HG02973 (cell line): ENCODE data around the gene KDSR.
"Not testable (repeated sequence)": the region's sequence is repeated elsewhere in the genome, so short reads cannot be mapped to it uniquely, and the experiment has no call there.

Experiments
- ATAC-seq: cut with Tn5 transposase; IDR thresholded peaks from one replicate; pipeline ENCODE4 v1.9.1; 2021; ENCODE audit warnings: moderate library complexity; ENCODE audit not compliant: unreplicated experiment

The KDSR gene

DNA sequence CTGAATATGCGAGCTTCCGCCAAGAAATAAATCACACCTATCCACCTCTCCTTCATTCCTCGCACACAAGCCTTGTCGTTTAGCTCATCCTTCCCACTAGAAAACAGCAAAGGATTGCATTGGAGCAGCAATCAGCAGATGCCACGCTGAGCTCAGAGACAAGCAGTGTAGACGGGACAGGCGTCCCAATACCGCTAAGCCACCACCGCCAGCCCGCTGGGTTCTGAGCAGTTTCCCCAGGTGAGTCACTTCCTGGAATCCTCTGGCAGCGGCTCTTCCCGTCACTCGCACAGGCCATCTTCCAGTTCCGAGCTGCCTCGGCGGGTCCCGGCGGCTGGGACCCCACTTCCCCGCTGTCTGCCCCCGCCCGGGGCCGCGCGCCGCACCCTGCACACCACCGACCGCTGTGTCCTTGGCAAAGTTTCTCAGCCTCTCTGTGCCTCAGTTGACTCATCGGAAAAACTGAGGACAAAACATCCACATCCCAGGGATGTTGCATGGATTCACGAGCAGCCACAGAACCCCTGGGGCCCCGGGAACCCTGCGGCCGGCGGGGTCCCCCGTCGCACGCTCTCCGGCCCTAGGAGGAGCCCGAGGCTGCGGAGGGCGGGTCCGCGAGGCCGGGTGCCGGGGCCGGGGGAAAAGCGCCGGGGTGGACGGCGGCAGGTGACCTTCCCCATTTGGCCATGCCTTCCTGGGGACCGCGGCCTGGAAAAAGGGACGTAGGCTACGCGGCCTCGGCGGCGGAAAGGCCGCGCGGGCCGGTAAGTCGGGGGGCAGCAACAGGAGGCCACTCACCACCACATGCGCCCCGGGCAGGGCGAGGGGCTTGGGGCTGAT is 573 bp downstream of the KDSR start:
- ATAC-seq, result peak; percentile 32

DNA sequence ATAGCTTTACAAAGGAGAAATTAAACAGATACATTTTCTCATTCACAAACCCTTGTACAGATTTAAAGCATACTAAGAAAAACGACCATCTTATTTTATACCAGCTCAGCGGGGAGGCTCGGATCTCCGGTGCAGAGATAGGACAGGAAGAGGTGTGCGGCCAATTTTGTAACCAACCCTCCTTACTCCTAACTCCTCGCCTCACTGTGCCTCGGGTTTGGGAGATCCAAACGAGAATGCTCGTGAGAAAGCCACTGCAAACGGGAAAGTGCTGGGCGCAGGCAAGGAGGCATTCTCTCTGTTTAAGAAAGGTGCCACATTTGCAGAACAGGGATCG is 1.2 kb downstream of the KDSR start:
- ATAC-seq, result no peak

DNA sequence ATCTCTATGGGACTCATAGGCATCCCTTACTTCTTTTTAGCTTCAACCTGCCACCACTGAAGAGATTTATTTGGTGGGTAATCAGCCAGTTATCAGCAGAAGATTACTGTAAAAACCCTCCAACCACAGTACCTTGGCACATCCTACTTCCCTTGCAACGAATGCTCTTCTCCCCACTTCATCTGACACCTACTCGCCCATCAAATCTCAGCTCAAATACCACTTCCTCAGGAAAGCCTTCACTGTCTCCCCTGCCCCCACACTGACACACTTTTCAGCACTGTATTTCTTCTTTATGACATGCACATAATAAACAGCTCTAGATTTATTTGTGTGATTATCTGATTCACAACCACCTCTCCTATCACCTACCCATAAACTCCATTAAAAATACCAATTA is 3.1 kb downstream of the KDSR start:
- no peak for ATAC-seq

DNA sequence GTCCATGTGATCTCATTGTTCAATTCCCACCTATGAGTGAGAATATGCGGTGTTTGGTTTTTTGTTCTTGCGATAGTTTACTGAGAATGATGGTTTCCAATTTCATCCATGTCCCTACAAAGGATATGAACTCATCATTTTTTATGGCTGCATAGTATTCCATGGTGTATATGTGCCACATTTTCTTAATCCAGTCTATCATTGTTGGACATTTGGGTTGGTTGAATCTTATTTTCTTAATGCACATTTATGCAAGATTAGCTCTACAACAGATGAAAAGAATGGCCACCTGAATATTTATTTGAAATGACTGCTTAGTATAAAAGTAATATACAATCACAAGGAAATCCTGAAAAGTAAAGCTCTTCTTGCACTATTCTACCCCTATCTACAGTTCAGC is 3.6 kb downstream of the KDSR start:
- not testable (repeated sequence) for ATAC-seq

DNA sequence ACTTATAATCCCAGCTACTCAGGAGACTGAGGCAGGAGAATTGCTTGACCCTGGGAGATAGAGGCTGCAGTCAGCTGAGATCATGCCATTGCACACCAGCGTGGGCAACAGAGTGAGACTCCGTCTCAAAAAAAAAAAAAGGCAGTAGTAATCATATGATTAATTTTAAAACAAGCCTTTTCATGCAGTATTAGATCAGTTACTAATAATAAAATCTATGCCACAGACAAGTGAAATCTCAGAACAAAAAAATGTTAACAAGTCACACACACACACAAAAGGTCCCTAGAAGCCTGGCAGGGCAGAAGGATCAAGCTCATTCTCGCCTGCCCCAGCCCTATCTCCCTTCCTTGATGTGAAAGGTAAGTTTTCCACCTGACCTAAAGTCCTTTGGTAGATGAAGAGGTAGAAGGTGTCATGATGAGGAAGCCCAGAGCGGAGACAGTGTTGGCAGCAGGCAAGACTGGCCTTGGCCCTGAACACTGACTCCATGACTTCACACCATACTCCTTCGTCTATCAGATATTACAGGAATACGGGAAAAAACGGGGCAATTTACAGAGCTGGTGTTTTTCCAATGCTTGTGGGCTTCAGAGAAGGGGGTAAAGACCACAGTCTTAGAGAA is 10.6 kb downstream of the KDSR start:
- ATAC-seq, result no peak

DNA sequence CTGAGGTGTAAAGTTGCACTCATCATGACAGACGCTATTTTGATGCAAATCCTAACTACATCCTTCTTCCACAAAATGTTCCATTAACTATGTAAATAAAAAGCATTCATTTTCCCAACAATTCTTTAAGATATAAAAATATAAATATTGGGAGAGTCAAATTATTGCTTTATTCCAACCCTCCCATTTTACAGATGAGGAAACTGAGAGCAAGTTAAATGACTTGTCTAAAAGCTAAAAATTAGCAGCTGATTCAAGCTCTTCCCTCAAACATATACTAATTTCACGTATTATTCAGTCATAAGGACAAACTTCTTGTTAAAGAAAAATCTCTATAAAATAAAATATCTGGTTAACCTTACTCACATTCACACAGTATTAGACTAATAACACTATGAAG is 16.8 kb downstream of the KDSR start:
- no peak for ATAC-seq

DNA sequence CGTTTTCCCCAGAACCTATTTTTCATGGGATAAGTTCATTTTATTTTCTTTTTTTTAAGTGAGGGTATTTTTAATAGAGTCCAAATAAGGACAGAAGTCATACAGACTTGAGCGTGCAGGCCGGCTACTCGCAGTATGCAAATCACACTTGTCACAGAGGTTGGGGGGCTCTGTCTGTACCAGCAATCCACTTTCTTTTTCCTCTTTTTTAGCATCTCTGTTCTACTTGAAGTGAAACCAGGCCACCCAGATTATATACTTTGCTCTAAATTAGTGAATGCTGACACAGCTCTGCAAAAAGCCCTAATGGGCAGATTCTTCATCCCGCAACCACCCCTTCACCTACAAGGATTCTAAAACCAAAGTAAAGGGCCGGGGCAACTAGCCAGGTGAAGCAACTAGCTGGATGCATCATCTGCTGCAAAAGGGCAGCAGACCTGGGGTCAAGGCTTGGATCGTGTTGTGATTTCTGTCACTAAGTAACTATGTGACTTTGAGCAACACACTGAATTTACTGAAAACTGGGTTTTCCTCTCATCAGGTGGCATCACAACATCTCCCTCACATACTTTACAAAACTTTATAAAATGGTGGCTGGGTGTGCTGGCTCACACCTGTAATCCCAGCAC is 18.4 kb downstream of the KDSR start:
- no peak for ATAC-seq

DNA sequence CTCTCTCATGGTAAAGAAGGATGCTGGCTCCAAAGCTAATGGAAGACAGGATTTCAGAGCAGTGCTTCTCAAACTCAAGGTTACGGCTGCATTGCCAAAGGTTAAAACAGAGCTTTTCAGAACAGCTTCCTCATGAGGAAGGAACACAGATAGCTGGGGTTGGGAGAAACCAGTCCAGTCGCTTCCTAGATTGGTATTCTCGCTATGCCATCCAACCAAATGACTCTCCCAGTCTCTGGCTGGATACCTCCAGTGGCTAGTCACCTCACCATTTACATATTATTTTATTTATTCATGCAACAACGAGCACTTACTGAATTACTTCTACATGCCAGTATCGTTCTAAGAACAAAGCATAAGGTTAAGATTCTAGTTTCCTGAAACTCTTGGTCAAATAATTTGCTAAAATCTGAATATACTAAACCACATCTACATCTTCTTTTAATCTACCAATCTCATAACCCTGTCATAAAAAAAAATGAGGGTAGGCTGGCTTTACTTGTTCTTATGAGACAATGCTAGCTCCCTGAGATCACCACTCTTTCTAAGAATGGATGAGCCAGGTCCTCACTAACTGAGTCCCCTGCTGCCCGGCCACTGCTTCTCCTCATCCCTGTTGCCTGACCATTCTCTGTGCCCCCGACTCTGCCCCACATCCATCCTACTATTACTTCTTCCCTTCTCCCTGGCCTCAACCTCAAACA is 20.4 kb downstream of the KDSR start:
- ATAC-seq, result no peak

DNA sequence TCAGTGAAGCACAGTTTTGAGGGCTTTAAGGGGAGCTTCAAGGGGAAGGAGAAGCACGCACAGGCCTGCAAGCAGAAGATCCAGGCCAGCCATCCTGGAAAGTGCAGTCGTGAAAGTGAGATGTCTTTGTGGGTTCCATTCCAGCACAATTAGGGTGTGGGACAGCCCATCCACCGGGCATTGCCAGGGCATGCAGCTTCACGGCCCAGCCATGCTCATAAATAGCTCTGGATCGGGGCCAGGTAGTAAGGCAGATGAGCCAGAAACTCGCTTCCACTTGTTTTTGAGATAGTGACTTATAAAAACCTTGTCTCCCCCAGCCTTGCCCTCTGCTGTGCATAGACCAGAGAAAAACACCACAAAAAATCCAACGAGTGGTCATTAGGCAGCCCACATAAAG is 21.0 kb downstream of the KDSR start:
- ATAC-seq, result no peak

DNA sequence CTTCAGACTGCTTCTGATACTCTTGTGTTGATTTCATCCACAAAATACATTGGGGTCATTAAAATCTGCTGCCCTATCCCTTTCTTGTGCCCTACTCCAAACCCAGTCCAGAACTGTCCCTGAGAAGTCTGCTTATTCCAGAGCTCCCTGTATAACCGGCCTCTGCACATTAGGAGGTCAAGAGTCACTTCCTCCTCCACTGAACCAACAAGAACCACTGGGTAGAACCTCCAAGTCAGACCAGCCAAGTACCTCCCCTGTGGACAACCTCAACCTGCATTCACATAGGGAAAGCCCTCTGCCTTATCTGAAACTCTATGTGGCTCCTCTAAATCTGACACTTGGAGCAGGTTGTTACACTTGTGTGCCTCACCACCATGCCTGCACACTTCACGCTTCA is 22.1 kb downstream of the KDSR start:
- ATAC-seq, result no peak

DNA sequence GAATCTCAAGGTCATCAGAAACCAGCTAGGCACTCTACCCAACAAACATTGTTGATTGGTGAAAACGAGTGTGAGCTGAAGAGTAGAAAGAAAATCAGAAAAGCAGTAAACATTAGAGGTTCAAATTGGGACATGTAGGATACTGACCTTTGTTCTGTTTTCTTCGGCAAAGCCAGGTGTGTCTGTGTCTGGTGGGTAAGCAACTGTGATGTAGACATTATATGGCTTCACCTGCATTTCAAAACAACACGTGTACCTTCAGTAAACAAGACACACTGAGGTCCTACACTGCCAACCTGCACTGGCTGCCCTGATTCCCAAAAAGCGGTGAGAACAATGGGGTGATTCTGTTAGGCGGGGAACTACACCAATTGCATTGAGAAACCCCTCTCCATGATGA is 22.7 kb downstream of the KDSR start:
- no peak for ATAC-seq

DNA sequence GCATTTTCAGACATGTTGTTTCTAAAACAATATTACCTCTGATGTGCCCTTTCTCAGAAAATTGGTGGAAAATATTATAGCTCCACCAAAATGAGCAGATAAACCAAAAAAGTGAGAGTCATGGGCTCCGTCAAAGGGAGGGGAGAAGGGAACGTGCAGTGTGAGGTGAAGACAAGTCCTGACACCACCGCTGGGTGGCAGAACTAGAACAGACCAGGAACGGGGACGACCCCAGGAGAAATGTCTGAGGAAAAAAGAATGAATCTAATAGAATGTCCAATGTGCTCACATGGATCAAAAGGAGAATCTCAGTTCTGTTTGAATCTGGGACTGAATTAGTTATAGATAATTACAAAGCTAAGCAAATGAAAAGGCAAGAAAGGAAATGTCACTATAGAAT is 24.8 kb downstream of the KDSR start:
- no peak for ATAC-seq

DNA sequence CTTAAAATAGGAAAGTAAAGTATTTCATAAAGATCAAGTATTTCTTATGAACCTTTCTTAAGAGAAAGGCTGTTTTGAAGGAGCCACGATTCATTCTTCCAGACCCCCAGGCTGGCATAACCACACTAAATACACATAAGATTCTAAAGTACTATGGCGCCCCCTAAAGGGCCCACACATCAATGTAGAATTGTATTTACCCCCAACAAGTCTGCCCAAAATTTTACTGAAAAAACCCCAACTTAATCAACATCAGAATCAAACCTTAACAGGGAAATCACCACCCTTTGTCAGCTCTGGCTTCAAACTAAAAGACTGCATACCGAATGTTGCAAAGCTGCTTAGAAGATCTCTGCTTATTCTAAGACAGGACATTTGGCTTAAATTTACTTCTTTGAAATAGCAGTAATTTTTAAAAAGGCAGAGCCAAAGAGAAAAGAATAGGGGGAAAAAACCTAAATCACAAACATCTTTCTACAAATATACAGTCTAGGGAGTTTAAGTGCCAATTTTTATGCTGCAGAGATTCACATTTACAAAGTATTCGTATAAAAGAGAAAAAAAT is 27.0 kb downstream of the KDSR start:
- no peak for ATAC-seq

DNA sequence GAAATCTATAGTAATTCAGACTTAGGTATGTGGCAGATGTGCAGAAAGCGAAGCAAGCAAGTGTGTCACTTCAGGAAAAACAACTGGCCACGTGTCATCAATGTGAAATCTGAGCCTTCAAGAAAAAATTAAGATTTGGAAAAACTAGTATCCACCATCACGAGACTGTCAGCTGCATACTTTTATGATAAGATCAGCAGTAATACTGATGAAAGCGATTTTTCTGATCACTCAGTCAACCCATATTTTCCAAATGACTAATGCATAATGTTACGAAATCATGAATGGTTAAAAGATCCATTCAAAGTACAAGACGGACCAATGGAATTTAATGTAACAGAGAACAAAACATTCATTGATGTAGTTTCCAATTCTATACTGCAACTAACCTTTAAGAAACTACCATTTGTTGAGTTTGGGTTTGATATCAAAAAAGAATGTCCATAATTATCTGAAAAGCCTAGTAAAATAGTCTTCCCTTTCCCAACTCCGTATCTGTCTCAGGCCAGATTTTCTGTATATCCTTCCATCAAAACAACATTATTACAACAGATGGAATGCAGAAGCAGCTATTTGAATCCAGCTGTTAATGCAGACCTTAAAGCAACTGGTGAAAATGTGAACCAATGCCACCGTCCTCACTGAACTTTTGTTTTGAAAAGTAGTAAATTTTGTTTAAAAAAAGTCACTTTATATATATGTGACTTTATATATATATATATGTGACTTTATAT is 30.5 kb downstream of the KDSR start:
- ATAC-seq, result no peak

DNA sequence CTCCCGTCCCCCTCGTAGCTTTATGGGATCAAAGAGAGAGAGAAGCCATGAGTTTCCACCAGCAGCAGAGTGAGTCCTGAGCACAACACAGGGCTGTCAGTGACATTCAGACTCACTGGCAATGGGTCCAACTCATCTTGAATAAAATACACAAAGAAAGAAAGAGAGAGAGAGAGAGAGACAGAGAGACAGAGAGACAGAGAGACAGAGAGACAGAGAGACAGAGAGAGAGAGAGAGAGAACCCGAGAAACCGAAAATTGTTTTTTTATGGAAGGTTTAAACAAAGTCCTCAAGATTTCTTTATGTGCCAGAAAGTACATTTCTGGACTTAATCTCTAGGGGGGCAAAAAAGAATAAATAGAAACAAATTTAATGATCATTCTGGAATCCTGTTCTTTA is 35.9 kb downstream of the KDSR start:
- ATAC-seq, result no peak

DNA sequence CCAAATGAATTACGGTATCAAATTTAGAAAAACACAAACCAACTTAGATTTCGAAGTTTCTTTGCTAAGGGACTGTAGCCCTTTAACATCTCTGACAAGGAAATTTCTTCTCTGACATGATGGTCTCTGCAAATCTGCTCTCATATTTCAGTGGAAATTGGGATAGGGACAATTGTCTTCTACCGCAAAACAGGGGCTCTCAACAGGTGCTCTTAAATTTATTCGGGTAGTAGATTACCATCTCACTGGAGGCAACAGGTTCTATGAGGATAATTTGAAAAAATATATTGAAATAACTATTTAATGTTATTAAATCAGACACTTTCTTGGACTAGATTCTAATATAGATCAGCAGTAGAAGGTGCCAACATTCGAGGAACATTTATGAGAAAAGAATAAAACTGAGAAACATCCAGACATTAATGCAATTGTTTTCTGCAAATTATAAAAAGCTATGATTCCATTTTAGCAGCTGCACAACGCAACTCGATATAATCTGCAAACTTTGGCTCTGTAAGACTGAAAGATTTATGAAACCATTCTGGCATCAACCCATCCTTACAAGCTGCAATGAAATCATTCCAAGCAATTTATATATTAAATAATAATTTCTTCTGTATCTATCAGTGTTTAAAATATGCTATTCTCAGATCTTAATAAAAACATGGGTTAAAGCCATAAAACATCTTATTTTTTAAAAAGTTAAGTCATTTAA is 37.4 kb downstream of the KDSR start:
- ATAC-seq, result no peak

DNA sequence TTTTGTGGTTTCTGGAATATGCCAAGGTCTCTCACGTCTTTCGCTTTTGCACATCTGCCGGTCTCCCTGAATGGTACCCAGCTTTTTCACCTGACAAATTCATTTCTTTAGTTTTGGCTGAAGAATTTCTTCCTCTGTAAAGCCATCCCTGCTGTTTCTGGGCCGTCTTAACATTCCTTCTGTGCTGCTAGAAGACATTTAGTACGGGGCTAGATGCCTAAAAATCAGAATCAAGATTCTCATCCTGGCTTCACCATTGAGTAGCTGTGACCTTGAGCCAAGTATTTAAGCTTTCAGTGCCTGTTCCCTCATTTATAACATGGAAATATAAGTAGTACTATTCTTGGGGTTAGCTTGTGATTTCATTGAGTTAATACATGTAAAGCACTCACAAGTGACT is 41.0 kb downstream of the KDSR start:
- ATAC-seq, result no peak

DNA sequence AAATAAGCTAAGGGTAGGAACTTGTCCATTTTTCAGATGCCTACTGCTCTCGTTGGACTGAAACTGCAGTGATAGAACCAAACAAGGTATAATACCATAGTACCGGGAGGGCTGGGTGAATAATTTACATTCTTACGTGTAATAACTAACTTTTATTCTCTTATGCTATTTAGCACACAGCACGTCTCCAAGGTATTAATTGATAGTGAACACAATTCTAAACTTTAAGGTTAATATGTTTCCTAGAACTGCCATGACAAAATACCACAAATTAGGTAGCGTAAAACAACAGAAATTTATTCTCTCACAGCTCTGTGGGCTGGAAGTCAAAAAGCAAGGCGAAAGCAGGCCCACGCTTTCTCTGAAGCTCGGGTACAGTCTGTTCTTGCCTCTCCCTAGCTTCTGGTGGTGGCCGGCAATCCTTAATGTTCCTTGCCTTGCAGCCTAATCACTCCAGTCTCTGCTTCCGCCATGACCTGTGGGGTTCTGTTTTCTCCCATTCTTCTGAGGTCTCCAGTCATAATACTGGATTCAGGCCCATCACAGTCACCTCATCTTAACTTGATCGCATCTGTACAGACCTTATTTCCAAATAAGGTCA is 41.8 kb downstream of the KDSR start:
- ATAC-seq, result no peak

DNA sequence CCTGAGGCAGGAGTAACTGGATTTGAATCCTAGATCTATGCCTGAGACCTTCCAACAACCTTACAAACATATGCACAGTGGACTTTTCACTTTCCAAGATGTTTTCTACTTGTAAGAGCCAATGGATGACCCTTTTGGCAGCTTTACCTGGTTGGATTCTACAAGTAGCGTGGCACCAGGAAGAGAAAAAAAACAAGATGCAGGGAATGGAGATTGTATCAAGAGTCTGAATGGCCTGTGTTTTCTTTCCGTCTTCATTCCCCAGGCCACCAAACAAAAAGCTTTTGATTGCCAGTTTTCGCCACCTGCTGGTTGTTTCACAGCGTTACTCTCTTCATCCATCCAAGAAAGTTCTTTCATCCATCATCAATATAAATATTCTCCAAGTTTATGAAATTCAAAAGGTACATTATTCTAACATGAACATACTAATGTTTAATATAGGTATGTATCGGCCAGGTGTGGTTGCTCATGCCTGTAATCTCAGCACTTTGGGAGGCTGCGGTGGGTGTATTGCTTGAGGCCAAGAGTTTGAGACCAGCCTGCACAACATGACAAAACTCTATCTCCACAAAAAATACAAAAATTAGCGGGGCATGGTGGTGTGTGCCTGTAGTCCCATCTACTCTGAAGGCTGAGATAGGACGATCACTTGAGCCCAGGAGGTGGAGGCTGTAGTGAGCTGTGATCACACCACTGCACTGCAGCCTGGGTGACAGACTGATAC is 43.9 kb downstream of the KDSR start:
- ATAC-seq, result no peak
